Ovary (tissue), 9 donors: ENCODE results near the gene ROBO1. TPM values are rescaled to one million over a fixed set of nuclear protein-coding genes. Genes with fewer than 3 reads are reported as not detected.

Experiments
- DNase-seq, 5 donors: peaks; one replicate each; pipeline ENCODE4 v3.0.0-alpha.2; 2019 to 2020
- H3K27ac ChIP-seq, 2 donors: fragments of 200-600 bp; one replicate each; pipeline versions ENCODE4 v1.5.1 to v1.8.0; 2019 to 2022
- H3K27me3 ChIP-seq: fragments of 200-600 bp; one replicate; pipeline ENCODE4 v1.8.0; 2022
- H3K36me3 ChIP-seq: fragments of 200-600 bp; sonication (generic); one replicate; pipeline ENCODE4 v1.5.1; 2019
- H3K4me1 ChIP-seq: one replicate; pipeline ENCODE4 v1.8.1; 2013; ENCODE audit warnings: mild to moderate bottlenecking, moderate library complexity; ENCODE audit not compliant: insufficient read depth
- H3K4me3 ChIP-seq: fragments of 200-600 bp; sonication (generic); one replicate; pipeline ENCODE4 v1.5.1; 2017
- H3K9me3 ChIP-seq, 2 donors: fragments of 200-600 bp in 1 of 2; sonication (generic) in 1 of 2; one replicate each; pipeline versions ENCODE4 v1.5.1 to v1.8.1; 2013 to 2019; ENCODE audit warnings: mild to moderate bottlenecking in 1 of 2, moderate library complexity in 1 of 2
- CTCF ChIP-seq, 3 donors: fragments of 450-650 bp in 2 of 3; fragments of 200-600 bp in 1 of 3; IDR thresholded peaks; one replicate each; pipeline versions ENCODE4 v1.5.1 to v1.8.0; 2016 to 2022; ENCODE audit warnings: antibody characterized with exemption in 3 of 3, mild to moderate bottlenecking in 1 of 3
- EP300 ChIP-seq: sonication (generic); formaldehyde crosslinking; IDR thresholded peaks from one replicate; pipeline ENCODE4 v1.6.1; 2017; ENCODE audit warnings: antibody characterized with exemption
- POLR2A ChIP-seq: fragments of 450-650 bp; IDR thresholded peaks from one replicate; pipeline ENCODE4 v1.6.1; 2017; ENCODE audit warnings: antibody characterized with exemption, mild to moderate bottlenecking, moderate library complexity
- WGBS, 3 donors: extraction: QIAGEN DNeasy Blood & Tissue Kit in 1 of 3; methylation state at CpG; one replicate each; pipeline versions ENCODE4 v1.1.5 to v1.1.7; 2013 to 2017; 5-methylcytosine and 5-hydroxymethylcytosine counted together
- intact Hi-C, 4 donors: fragments of 100-400 bp; cut with DNase I; formaldehyde crosslinking; loops; one replicate each; pipeline versions ENCODE4 v1.11.0 to v1.15.1; 2022 to 2023
- polyA plus RNA-seq, 2 donors: library from polyadenylated mRNA; stranded (reverse); fragments of 200-250 nt in 1 of 2; fragments of 350-450 nt in 1 of 2; fragmentation: Illumina TruSeq in 1 of 2; extraction: RNeasy Lipid Tissue Mini Kit (QIAGEN cat#74804) in 1 of 2; gene quantifications; one replicate each; pipeline ENCODE4 v1.2.3, GENCODE V29; 2013 to 2014
- total RNA-seq, 7 donors: library from RNA; depleted of rRNA in 2 of 7; stranded (reverse); fragments of >200 nt in 2 of 7; fragmentation: NEBNext Ultra II Directional in 3 of 7; extraction: Animal tissue kit (Norgen Biotek cat#: 25700) in 3 of 7; gene quantifications; one replicate each; pipeline versions ENCODE4 v1.1.0 to v1.2.4, GENCODE V29; 2016 to 2023
- donor health status: DM: no; HTN: no; CAD: no; lungs with moderate emphysema.
- donor health status: DM: no; HTN: no; CAD: no.
- donor health status: Bipolar disorder and iron deficiency.
- donor health status: DM: yes; HTN: yes; CAD: no.
- donor health status: DM: no; HTN: no; CAD: no.
- donor health status: DM: yes; HTN: yes; CAD: no.

Gene ROBO1
- total and polyA plus RNA-seq, 9 donors: 17.2 to 49.5 (median 29.0) TPM

GRCh38 chr3:78919021-78919755 is 848.6 kb downstream of the ROBO1 start:
- TF ChIP-seq POLR2A (no peak), EP300 (no peak), CTCF (IDR thresholded peaks at IDR 0.05) (no peak)
- 74 to 80% (median 79%) methylated on average over 5 of the region's 5 CpGs for WGBS, 3 donors
- intact Hi-C loops: no loop called here

DNA sequence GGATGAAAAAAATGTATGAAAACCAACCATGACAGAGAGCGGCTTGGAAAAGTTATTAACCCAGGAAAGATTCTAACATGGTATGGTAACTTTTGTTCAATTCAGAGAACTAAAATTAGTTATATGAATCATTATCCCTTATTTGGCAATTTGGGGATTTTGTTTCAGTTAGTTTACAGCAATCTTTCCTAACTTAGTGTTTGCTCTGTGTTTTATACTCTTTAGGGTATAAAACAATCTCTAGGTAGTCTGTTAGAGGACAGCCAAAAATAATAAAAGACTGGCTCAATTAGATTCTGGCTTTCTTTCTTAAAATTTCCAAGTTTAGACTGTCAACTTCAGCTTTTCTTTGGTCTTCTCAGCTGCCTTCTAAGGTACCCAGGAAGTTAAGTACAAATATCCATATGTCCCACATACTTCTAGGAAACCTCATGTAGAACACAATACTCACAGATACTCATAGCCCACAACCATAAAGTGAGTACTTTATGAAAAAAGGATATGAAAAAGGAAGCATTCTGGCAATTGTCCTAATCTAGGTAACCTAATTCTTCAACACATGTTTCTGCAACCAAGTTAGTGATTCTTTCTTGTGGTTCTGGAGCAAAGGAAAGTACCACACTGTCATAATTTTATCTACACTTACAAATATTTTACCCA is 849.3 kb downstream of the ROBO1 start:
- intact Hi-C loops: no loop called here
- no peak for DNase-seq
- no peak overlapping the region for H3K4me3 ChIP-seq
- no peak for TF ChIP-seq CTCF (IDR thresholded peaks at IDR 0.05)
- TF ChIP-seq POLR2A: no peak
- TF ChIP-seq EP300: no peak
- no peak overlapping the region for H3K27ac ChIP-seq
- no peaks in the 10 kb centered on the region for H3K36me3 ChIP-seq
- no peaks in the 10 kb centered on the region for H3K27me3 ChIP-seq
- no peaks in the 10 kb centered on the region for H3K9me3 ChIP-seq
- 84 to 87% (median 85%) methylated on average over 1 of the region's 1 CpG for WGBS, 3 donors
- H3K4me1 ChIP-seq: no peaks in the 10 kb centered on the region

More at GRCh38 chr3:78919021-78919755, 848.6 kb downstream of the ROBO1 start:
- no peaks in the 10 kb centered on the region for H3K27me3 ChIP-seq
- H3K27ac ChIP-seq: no peak overlapping the region
- H3K36me3 ChIP-seq: no peaks in the 10 kb centered on the region
- no peaks in the 10 kb centered on the region for H3K4me1 ChIP-seq
- no peak overlapping the region for H3K4me3 ChIP-seq
- no peak for DNase-seq
- H3K9me3 ChIP-seq: no peaks in the 10 kb centered on the region

DNA sequence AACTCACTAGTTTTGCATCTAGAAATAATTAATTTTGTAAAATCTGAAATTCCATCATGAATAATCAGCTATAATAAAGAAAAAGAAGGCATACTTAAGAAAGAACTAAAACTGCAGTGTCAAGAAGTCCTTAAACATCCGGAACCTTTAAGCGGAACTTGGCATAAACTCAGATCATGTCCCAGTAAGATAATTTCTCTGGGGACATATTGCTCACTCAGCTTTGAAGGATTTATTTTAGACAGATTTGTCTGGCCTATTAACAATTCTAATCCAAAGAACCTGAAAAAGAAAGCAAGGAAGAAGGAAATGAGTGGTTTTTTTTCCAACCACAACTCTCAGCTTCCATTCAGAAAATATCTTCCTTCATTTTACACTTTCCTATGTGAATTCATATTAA is 850.3 kb downstream of the ROBO1 start:
- TF ChIP-seq CTCF (IDR thresholded peaks at IDR 0.05) (no peak), POLR2A (no peak), EP300 (no peak)
- no peak overlapping the region for H3K4me3 ChIP-seq
- no peak overlapping the region for H3K27ac ChIP-seq
- H3K9me3 ChIP-seq: no peaks in the 10 kb centered on the region
- H3K4me1 ChIP-seq: no peaks in the 10 kb centered on the region
- 87 to 88% (median 88%) methylated on average over 2 of the region's 2 CpGs for WGBS, 3 donors
- no peaks in the 10 kb centered on the region for H3K36me3 ChIP-seq
- DNase-seq: no peak
- H3K27me3 ChIP-seq: no peaks in the 10 kb centered on the region
- intact Hi-C loops: no loop called here

- Histone ChIP-seq H3K9me3 (no peaks in the 10 kb centered on the region), H3K4me1 (no peaks in the 10 kb centered on the region), H3K4me3 (no peak overlapping the region), H3K27me3 (no peaks in the 10 kb centered on the region), H3K27ac (no peak overlapping the region), H3K36me3 (no peaks in the 10 kb centered on the region)
- intact Hi-C loops: no loop called here
- 84 to 87% (median 85%) methylated on average over 2 of the region's 2 CpGs for WGBS, 3 donors
- TF ChIP-seq CTCF (IDR thresholded peaks at IDR 0.05): no peak
- TF ChIP-seq POLR2A: no peak
- no peak for DNase-seq
Observed at GRCh38 chr3:78913711-78914110, 854.1 kb downstream of the ROBO1 start.
